Dendritic cell treated with granulocyte-macrophage colony-stimulating factor and Interleukin-4, amounts not matched to agents 40 ng/mL and 50 ng/mL, for 4 days (primary cell): Measurements from ENCODE around the gene GRK2.

Experiments used
- H3K27ac Mint-ChIP-seq: one replicate; pipeline ENCODE4 v1.8.0; 2022; ENCODE audit warnings: mild to moderate bottlenecking, mixed read lengths
- H3K27me3 Mint-ChIP-seq: one replicate; pipeline ENCODE4 v1.8.0; 2022; ENCODE audit warnings: mild to moderate bottlenecking, mixed read lengths
- H3K36me3 Mint-ChIP-seq: one replicate; pipeline ENCODE4 v1.8.0; 2022; ENCODE audit warnings: low read depth, mixed read lengths
- H3K4me1 Mint-ChIP-seq: one replicate; pipeline ENCODE4 v1.8.0; 2022; ENCODE audit warnings: low read depth, mixed read lengths
- H3K4me3 Mint-ChIP-seq: one replicate; pipeline ENCODE4 v1.8.0; 2022; ENCODE audit warnings: mild to moderate bottlenecking, moderate library complexity, mixed read lengths
- H3K9me3 Mint-ChIP-seq: one replicate; pipeline ENCODE4 v1.8.0; 2022; ENCODE audit warnings: mixed read lengths
- intact Hi-C: fragments of 100-400 bp; cut with micrococcal nuclease; formaldehyde crosslinking; loops from one replicate; pipeline ENCODE4 v1.15.0; 2022

GRK2 gene

GRCh38 chr11:67287355-67288197, 21.3 kb downstream of the GRK2 start:
- Mint-ChIP-seq H3K4me1 (peaks cover 90% of the 10 kb centered on the region), H3K4me3 (peak overlapping the region; percentile 79), H3K27me3 (no peaks in the 10 kb centered on the region), H3K9me3 (no peaks in the 10 kb centered on the region), H3K36me3 (peaks cover 89% of the 10 kb centered on the region), H3K27ac (peak overlapping the region; percentile 98)
- intact Hi-C loops = loop anchor here (1.0 to 10.0 kb wide), 4 partner anchors 10 to 217 kb away; partner anchors contain the start of genes CDK2AP2 and PITPNM1

GRCh38 chr11:67288198-67288451, 21.9 kb downstream of the GRK2 start:
- Mint-ChIP-seq H3K27ac (peak overlapping the region; percentile 98), H3K36me3 (peaks cover 89% of the 10 kb centered on the region), H3K4me1 (peaks cover 90% of the 10 kb centered on the region), H3K27me3 (no peaks in the 10 kb centered on the region), H3K4me3 (peak overlapping the region; percentile 79), H3K9me3 (no peaks in the 10 kb centered on the region)
- intact Hi-C loops = loop anchor here (1.0 to 10.0 kb wide), 4 partner anchors 11 to 217 kb away; partner anchors contain the start of genes CDK2AP2 and PITPNM1

- intact Hi-C loops = loop anchor here (1.0 to 10.0 kb wide), 5 partner anchors 11 to 216 kb away; partner anchors contain the start of genes CDK2AP2, PITPNM1 and SSH3
- peaks cover 86% of the 10 kb centered on the region for H3K36me3 Mint-ChIP-seq
- no peaks in the 10 kb centered on the region for H3K27me3 Mint-ChIP-seq
- H3K27ac Mint-ChIP-seq = peak overlapping the region; percentile 98
- peak overlapping the region; percentile 79 for H3K4me3 Mint-ChIP-seq
- H3K9me3 Mint-ChIP-seq = no peaks in the 10 kb centered on the region
- peaks cover 86% of the 10 kb centered on the region for H3K4me1 Mint-ChIP-seq
Measured at GRCh38 chr11:67288452-67289225, 22.4 kb downstream of the GRK2 start.

GRCh38 chr11:67289226-67289650, 23.0 kb downstream of the GRK2 start, which contains the start of gene ANKRD13D:
TSS of gene ANKRD13D (plus strand) at chr11:67289303. CDS start at chr11:67289461, 158 bp downstream.
- H3K4me3 Mint-ChIP-seq = peak within 1 kb of the TSS; percentile 89
- H3K36me3 Mint-ChIP-seq = peaks cover 86% of the 10 kb centered on the region
- no peaks in the 10 kb centered on the region for H3K9me3 Mint-ChIP-seq
- intact Hi-C loops = loop anchor here (1.0 to 10.0 kb wide), 3 partner anchors 14 to 216 kb away; partner anchors contain the start of genes CDK2AP2, PITPNM1 and SSH3
- peak within 1 kb of the TSS; percentile 98 for H3K27ac Mint-ChIP-seq
- H3K4me1 Mint-ChIP-seq = peaks cover 85% of the 10 kb centered on the region
- no peaks in the 10 kb centered on the region for H3K27me3 Mint-ChIP-seq

GRCh38 chr11:67289651-67290479, 23.6 kb downstream of the GRK2 start:
- peak overlapping the region; percentile 82 for H3K27ac Mint-ChIP-seq
- peaks cover 79% of the 10 kb centered on the region for H3K4me1 Mint-ChIP-seq
- H3K27me3 Mint-ChIP-seq = no peaks in the 10 kb centered on the region
- peak overlapping the region; percentile 89 for H3K4me3 Mint-ChIP-seq
- no peaks in the 10 kb centered on the region for H3K9me3 Mint-ChIP-seq
- peaks cover 86% of the 10 kb centered on the region for H3K36me3 Mint-ChIP-seq
- intact Hi-C loops = loop anchor here (1.0 to 10.0 kb wide), 3 partner anchors 13 to 215 kb away; partner anchors contain the start of genes CDK2AP2, PITPNM1 and SSH3

- H3K27me3 Mint-ChIP-seq = no peaks in the 10 kb centered on the region
- no peak overlapping the region for H3K4me3 Mint-ChIP-seq
- H3K27ac Mint-ChIP-seq = peak overlapping the region; percentile 82
- no peaks in the 10 kb centered on the region for H3K9me3 Mint-ChIP-seq
- peaks cover 86% of the 10 kb centered on the region for H3K36me3 Mint-ChIP-seq
- peaks cover 70% of the 10 kb centered on the region for H3K4me1 Mint-ChIP-seq
- intact Hi-C loops = no loop called here
Measured at GRCh38 chr11:67290801-67291200, 24.5 kb downstream of the GRK2 start.

GRCh38 chr11:67291481-67292381, 25.5 kb downstream of the GRK2 start:
- H3K4me1 Mint-ChIP-seq = peaks cover 69% of the 10 kb centered on the region
- H3K4me3 Mint-ChIP-seq = no peak overlapping the region
- H3K27ac Mint-ChIP-seq = peak overlapping the region; percentile 82
- intact Hi-C loops = no loop called here
- H3K9me3 Mint-ChIP-seq = no peaks in the 10 kb centered on the region
- peaks cover 86% of the 10 kb centered on the region for H3K36me3 Mint-ChIP-seq
- H3K27me3 Mint-ChIP-seq = no peaks in the 10 kb centered on the region

GRCh38 chr11:67292671-67293070, 26.4 kb downstream of the GRK2 start:
- Mint-ChIP-seq H3K4me3 (no peak overlapping the region), H3K27ac (no peak overlapping the region), H3K4me1 (peaks cover 65% of the 10 kb centered on the region), H3K36me3 (peaks cover 86% of the 10 kb centered on the region), H3K27me3 (no peaks in the 10 kb centered on the region), H3K9me3 (no peaks in the 10 kb centered on the region)
- intact Hi-C loops = no loop called here

GRCh38 chr11:67293090-67293489, 26.8 kb downstream of the GRK2 start:
- Mint-ChIP-seq H3K27me3 (no peaks in the 10 kb centered on the region), H3K4me3 (no peak overlapping the region), H3K9me3 (no peaks in the 10 kb centered on the region), H3K27ac (no peak overlapping the region), H3K36me3 (peaks cover 86% of the 10 kb centered on the region), H3K4me1 (peaks cover 61% of the 10 kb centered on the region)
- intact Hi-C loops = no loop called here

GRCh38 chr11:67295846-67296245, 29.6 kb downstream of the GRK2 start:
- Mint-ChIP-seq H3K36me3 (peaks cover 98% of the 10 kb centered on the region), H3K27ac (no peak overlapping the region), H3K4me3 (no peak overlapping the region), H3K9me3 (no peaks in the 10 kb centered on the region), H3K27me3 (no peaks in the 10 kb centered on the region), H3K4me1 (peaks cover 71% of the 10 kb centered on the region)
- intact Hi-C loops = no loop called here

- Mint-ChIP-seq H3K4me3 (no peak overlapping the region), H3K4me1 (peaks cover 68% of the 10 kb centered on the region), H3K9me3 (no peaks in the 10 kb centered on the region), H3K27ac (no peak overlapping the region), H3K27me3 (no peaks in the 10 kb centered on the region), H3K36me3 (peaks cover 91% of the 10 kb centered on the region)
- intact Hi-C loops = no loop called here
Measured at GRCh38 chr11:67298786-67299185, 32.5 kb downstream of the GRK2 start.

GRCh38 chr11:67299471-67300191, 33.4 kb downstream of the GRK2 start:
- Mint-ChIP-seq H3K4me1 (peaks cover 70% of the 10 kb centered on the region), H3K27ac (no peak overlapping the region), H3K4me3 (no peak overlapping the region), H3K9me3 (no peaks in the 10 kb centered on the region), H3K36me3 (peaks cover 84% of the 10 kb centered on the region), H3K27me3 (no peaks in the 10 kb centered on the region)
- intact Hi-C loops = no loop called here
